Right forelimb (tissue), 1 donor: ENCODE measurements around the gene SHISA7.

Source experiments
- DNase-seq: peaks from one replicate; pipeline ENCODE4 v3.0.0-alpha.2; 2018

Gene SHISA7

DNA sequence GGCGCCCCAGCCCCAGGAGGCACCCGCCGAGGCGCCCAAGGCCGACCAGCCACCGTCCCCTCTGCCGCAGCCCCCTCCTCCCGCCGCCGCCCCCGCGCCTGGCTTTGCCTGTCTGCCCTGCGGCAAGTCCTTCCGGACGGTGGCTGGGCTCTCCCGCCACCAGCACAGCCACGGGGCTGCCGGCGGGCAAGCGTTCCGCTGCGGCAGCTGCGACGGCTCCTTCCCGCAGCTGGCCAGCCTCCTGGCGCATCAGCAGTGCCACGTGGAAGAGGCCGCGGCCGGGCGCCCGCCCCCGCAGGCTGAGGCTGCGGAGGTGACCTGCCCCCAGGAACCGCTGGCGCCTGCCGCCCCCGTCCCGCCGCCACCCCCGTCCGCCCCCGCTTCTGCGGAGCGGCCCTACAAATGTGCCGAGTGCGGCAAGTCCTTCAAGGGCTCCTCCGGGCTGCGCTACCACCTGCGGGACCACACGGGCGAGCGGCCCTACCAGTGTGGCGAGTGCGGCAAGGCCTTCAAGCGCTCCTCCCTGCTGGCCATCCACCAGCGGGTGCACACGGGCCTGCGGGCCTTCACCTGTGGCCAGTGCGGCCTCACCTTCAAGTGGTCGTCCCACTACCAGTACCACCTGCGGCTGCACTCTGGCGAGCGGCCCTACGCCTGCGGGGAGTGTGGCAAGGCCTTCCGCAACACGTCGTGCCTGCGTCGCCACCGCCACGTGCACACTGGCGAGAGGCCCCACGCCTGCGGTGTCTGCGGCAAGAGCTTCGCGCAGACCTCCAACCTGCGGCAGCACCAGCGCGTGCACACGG lies 39.3 kb upstream of the SHISA7 start:
- no peak for DNase-seq

DNA sequence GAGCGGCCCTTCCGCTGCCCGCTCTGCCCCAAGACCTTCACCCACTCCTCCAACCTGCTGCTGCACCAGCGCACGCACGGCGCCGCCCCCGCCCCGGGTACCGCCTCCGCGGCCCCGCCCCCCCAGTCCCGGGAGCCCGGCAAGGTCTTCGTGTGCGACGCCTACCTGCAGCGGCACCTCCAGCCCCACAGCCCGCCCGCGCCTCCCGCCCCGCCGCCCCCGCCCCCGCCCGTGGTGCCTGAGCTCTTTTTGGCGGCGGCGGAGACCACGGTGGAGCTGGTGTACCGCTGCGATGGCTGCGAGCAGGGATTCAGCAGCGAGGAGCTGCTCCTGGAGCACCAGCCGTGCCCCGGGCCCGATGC lies 38.7 kb upstream of the SHISA7 start:
- no peak for DNase-seq

DNA sequence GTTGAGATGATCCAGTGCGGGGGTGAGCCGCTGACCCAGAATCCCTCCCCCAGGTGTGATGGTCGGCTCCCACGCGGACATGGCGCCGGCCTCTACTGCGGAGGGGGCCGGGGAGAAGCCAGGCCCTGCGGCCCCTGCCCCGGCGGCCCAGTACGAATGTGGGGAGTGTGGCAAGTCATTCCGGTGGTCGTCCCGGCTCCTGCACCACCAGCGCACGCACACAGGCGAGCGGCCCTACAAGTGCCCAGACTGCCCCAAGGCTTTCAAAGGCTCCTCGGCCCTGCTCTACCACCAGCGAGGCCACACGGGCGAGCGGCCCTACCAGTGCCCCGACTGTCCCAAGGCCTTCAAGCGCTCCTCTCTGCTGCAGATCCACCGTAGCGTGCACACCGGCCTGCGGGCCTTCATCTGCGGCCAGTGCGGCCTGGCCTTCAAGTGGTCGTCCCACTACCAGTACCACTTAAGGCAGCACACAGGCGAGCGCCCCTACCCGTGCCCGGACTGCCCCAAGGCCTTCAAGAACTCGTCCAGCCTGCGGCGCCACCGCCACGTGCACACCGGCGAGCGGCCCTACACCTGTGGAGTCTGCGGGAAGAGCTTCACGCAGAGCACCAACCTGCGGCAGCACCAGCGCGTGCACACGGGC lies 38.2 kb upstream of the SHISA7 start:
- DNase-seq: no peak

DNA sequence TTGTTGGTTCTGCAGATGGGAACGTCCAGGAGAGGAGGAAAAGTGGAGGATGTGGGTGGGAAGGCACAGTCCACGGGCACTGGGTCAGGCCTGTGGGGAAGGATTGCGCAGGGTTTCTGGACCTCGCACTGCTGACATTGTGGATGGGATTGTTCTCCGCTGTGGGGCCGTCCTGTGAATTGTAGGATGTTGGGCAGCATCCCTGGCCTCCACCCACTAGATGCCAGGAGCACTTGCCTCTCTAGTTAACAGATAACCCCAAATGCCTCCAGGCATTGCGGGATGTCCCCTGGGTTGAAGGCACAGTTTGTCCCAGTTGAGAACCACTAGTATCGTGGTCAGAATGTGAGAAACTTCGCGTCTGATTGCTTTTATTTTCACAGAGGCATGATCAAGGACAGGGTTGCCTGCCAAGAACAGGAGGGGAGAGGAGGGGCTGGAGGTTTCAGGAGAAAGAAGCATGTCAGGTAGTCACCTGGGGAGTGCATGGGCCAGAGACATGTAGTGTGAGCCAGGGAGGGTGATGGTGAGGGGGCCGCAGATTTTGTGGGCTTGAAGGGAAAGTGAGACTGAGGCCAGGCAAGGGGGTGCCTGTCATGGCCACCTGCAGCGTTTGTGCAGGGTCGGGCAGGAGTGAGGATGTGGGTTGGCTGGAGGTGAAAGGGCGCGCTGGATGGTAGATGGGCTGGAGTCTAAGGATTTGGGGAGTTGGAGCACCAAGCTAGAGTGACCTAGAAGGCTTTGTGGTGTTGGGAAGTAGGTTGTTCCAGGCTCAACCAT lies 36.5 kb upstream of the SHISA7 start:
- no peak for DNase-seq

DNA sequence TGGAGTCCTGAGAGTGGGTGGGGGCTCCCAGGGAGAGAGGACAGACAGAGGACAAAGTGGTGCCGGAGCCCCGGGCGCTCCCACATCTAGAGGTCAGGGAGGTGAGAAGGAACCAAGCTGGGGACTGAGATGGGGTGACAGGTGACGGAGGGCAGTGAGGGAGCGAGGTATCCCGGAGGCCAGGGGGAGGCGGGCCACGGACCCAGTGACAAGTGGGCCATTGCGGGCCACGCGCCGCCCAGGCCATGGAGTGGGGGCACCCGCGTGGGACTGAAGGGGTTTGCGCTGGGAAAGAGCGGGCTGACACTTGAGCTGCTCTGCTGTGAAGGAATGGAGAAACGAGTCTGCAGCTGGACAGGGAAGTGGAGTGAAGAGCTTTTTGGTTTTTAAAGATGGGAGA lies 35.9 kb upstream of the SHISA7 start:
- no peak for DNase-seq

DNA sequence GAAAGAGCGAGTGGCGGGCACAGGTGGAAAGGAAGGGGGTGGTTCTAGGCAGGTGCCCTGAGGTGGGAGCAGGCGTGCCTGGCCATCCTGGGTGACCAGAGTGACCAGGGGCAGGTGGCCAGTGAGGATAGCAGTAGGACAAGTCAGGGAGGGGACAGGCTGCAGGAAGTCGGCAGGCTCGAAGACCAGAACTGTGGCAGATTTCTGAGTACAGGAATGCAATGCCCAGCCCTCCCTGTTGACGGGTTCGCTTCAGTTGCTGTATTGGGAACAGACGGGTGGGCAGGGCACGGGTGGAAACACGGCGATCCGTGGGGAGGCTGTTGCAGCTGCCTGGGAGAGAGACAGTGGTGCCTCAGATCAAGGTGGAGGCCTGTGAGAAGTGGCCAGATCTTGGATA lies 35.3 kb upstream of the SHISA7 start:
- DNase-seq: no peak

DNA sequence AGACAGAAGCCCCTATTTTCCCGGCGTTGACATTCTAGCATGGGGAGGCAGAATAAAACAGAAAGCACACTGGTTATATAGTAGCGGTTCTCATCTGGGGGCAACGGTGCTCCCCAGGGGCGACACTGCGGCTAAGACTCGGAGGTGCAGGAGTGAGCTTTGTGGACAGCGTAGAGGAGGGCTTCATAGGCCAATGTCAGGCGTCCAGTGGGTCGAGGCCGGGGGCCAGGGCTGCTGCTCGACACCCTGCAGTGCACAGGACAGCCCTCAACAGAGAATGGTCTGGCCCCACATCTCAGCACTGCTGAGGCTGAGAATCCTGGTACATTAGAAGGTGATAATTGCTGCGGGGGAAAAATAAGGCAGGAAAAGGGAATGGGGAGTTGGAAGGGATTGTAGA lies 34.8 kb upstream of the SHISA7 start:
- DNase-seq: no peak

DNA sequence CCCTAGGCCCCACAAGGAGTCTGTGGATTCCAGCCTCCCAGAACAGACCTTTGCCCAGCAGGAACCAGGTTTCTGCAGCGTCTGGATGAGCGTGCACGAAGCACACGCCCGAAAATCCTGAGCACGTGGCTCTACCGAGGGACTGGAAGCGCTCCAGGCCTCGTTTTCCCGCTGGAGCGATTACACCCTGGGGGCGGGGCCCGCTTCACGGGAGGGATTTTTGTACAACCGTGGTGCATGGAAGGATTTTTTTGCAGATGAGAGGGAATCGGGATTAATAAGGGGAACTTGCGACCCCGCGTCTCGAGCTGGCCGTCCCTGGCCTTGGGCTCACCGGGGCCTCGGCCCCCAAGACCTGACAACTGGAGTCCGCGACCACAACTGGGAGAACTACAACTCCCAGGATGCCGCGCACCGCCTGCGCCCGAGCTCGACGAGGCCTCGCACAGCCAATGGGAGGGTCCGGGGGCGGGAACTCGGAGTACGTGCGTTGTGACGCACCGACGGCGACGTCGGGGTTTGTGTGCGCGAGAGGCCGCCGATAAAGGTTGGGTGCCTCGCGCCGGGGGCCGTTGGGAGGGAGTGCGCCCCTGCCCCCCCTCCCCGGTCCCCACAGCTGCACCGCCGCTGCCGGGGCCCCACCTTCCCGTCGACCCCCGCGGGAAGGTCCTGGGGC lies 33.1 kb upstream of the SHISA7 start, which contains the start of gene ZNF628:
Gene ZNF628, plus strand, starts transcription at position 518 of the 676 bp plus-strand sequence. CDS start 3,294 bp downstream, outside the sequence.
- peak; percentile 99 for DNase-seq

DNA sequence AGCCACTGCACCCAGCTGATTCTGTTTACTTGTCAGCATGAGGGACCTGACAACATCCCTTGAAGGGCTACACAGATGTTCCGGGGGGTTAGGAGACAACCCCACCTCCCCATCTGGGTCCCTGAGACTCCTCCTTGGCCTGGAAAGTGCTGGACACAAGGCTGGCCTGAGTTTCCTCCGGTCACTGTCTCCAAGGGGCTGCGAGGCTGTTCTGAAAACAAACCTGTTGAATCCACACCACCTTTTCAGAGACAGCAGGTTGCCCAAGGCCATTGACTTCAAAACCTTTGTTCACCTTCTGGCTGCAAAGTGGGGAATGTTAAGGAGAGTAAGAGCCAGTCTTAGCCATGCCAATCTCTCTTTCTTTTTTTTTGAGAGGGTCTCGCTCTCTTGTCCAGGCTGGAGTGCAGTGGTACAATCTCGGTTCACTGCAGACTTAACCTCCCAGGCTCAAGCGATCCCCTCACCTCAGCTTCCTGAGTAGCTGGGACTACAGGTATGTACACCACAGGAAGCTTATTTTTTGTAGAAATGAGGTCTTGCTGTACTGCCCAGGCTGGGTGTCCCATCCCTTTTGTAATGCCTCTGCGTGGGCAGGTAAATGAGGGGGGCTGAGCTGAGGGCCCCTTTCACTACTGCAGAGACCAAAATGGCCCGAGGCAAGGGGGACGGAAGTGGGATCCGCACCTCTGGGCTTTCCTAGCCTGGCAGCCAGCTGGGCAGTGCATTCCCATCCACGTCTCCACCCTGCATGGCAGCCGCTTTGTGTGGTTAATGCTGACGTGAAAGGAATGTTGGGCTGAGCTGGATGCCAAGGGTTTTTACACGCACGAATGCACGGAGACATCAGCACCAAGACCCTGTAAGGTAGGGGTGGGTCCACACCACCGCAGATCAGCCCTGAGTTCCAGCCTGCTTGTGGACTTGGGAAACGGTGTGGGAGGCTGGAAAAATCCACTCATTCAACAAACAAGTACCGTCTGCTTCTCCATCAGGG lies 31.5 kb upstream of the SHISA7 start:
- no peak for DNase-seq

DNA sequence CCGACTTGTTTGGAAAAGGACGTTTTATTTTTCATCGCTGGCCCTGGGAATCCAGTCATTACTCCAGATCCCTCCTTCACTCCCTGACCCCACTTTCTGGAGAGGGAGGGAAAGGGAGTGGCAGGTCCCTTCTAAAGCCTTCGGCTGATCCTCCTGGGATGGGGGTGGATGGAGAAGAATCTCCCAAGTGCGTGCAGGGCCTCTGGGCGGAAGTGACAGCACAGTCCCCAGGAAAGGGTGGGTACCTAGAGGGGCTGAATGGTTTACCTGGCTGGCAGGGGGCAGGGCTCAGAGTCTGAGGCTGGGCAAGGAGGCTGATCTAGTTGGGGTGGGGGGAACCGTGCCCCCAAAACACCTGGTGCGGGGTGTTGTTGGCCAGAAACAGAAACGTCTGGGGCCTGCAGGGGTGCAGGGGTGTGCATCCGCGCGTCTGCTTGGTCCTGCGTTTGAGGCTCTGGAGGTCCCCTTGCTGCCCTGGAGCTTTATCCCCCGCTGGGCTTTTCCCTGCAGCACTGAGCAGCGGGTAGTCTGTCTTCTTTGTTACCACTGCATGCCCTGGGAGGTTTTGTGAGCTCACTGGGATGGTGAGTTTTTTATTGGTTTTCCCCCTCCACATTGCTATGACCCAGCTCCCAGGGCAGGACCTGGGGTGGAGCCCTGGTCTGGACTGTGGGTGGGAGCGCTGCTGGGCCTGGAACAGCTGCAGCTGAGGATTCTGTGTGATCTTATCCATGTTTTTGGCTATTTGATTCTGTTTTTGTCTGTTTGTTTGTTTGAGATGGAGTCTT lies 30.3 kb upstream of the SHISA7 start:
- no peak for DNase-seq

DNA sequence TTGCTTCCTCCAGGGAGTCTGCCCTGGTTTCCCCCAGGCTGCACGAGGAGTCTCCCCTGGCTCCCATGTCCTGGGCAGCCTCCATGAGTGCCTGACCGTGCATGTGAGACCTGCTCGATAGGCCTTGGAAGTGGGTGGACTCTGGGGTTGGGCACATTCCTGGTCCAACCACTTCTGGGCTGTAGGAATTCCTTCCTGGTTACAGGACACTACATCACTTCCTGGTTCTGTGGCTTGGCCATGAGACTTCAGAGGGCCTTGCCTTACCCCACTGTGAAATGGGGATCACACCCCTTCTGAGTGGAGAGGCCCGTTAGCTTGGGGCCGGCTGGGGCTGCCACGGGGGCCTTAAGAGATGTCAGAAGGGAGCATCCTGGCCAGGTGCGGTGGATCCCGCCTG lies 29.4 kb upstream of the SHISA7 start:
- DNase-seq: no peak

DNA sequence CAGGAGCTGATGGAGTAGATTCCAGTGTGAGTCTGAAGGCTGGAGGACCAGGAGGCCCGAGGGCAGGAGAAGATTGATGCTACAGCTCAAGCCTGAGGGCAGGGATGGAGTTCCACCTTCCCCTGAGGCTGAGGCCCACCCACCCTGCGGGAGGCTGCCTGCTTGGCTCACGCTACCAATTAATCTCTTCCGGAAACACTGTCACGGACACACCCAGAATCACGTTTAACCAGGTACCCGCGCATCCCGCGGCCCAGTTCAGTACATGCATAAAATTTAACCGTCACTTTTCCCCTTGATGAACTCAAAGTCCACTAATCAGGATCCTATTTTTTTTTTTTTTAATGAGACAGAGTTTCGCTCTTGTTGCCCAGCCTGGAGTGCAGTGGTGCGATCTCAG lies 28.2 kb upstream of the SHISA7 start:
- no peak for DNase-seq

DNA sequence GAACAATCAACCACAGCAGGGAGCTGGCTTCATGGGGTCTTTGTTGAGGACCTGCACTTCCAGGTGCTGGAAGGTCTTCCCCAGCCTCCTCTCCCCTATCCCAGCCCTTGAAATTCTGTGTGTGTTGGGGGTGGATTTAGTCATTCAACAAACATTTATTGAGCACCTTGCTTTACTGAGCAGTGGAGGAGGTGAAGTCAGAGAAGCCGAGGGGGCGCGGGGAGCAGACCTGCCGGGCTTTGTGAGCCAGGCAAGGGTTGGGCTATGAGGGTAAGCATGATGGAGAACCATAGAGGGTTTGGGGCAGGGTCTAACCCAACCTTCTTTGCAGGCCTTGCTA lies 24.9 kb upstream of the SHISA7 start:
- no peak for DNase-seq

DNA sequence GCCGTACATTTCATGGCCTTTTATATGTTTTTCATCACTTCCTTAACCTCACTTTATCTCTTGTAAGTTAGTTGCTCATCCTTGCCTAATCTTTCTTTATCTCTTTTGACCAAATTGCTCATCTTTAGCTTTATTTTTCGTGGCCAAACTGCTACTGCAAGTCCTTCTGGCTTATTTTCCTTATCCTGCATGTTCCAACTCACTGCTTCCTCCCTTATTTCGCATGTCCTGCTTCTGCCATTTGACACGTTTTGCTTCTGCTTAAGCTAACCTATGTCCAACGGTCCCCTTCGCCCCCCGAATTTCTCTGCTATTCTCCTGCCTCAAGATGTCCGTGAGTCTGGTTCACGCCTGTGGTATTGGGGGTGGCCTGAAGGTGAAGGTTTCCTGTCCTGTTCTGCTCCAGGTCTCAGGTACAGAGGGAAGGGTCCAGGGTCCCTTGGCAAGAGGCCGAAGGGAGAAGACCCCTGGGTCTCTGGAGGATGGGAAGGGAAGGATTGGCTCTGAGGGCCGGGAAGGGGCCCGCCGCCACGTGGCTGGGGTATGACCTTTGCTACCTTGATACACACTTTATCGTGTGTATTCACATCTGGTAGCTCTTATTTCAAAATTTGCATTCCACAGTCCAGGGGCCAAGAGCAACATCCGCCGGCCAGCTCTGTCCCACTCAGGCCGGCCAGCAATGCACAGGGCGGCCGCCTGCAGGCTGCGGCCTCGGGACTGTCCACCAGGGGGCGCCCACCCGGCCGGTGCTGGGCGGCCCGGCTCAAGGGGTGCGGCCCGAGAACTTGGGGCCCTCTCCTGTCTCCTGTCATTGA lies 24.3 kb upstream of the SHISA7 start:
- peak; percentile 82 for DNase-seq

DNA sequence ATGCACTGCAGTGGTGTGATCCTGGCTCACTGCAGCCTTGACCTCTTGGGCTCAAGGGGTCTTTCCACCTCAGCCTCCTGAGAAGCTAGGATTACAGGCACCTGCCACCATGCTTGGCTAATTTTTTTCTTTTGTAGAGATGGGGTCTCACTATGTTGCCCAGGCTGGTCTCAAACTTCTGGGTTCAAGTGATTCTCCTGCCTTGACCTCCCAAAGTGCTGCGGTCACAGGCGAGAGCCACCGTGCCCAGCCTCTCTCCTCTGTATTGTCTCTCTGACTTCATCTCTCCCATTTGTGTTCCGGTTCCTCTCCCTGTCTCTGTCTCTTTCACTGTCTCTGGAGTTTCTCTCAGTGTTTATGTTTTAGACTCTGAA lies 23.1 kb upstream of the SHISA7 start:
- no peak for DNase-seq

DNA sequence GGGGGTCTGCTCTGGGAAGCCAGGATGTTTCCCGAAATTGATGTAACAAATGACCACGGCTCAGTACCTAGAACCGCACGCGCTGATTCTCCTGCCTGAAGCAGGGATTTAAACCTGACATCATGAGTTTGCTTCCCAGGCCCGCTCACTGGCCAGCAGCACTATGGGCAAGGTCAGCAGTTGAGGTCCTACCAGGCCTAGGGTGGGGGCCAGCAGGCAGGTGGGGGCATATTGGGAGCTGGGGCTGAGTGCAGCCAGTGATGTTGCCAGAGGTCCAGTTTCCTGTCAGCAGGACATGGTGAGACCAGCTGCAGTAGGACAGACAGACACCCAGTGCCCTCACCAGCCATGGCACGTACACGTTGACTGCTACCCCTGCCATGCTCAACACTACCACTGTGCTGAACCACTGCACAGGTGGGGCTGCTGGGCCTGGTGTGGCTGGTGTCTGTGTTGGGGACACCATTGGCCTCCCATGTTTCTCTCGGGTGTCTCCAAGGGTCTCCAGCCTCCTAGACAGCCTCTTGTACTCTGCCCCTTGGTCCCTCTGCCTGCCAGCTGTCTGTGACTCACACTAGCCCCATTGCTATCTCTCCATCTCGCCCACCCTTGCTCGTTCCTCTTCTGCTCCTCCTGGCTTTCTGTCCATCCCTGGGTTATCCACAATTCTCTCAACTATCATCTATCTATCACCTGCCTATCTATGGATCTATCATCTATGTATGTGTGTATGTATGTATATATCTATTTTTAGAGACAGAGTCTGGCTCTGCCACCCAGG lies 22.6 kb upstream of the SHISA7 start:
- no peak for DNase-seq

DNA sequence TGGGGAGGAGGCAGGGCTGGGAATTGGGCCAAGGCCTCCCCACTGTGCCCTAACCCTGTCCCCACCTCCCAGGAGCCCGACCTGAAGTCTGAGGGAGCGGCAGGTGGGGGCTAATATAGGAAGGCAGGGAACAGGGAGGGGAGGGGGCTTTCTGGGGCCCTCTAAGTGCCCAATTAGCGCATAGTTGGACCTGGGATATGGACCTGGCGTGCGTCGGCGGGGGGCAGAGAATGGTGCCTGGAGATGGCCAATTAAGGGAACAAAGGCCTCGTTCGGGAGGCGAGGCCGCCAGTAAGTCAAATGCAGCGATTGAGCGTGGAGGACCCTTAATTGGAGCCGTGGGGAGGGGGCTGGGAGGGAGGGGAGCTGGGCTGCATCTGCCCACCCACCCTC lies 21.6 kb upstream of the SHISA7 start, which contains the start of gene C19orf85:
Gene C19orf85, minus strand, starts transcription at position 90 of the 393 bp plus-strand sequence. CDS start 197 bp downstream, outside the sequence.
- no peak for DNase-seq

DNA sequence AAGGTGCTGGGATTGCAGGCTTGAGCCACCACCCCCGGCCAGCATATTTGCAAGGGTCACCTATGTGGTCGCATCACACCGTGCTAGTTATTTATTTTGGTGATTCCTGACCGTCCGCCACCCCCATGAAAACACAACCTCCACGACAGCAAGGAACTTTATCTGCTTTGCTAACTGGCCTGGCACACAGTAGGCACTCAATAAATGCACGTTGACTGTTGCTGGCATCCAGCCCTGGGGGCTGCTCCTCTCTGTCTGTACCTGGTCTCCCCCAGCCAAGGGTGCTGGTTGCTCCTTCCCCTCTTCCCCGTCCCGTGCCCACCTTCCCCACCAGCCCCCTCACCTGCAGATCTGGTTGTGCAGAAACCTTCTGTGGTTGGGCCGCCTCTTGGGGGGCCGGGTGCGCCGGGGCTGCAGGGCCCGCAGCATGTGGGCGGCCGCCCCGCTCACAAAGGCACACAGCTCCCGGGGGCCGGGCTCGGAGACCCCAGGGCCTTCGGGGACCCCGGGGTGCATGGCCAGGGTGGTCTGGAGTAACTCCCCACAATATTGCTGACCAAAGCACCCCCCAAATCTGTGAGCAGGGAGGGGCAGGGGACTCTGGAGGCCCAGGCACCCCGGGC lies 21.1 kb upstream of the SHISA7 start:
- no peak for DNase-seq

DNA sequence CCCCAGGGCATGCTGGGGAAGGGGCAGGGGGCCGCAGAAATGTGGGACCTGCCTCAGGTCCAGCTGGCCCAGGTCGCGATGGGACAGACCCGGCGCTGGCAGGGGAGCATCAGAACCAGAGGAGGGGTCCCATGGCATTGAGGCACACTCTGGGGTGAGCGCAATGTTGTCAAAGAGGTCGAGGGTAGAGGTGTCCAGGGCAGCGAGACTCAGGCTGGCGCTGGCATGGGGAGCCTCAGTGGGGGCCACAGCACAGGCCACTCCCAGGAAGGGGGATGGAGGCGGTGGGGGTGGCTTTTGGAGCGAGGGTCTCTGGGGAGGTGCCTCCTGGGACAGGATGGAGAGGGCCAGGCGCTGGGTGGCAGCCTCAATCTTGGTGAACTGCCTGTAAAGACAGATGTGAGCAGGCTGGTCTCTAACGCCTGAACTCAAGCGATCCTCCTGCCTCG lies 20.5 kb upstream of the SHISA7 start:
- no peak for DNase-seq
